H1 (cell line): Measurements from ENCODE around the gene TUBD1.

Experiments used
- CHD2 ChIP-seq: IDR thresholded peaks from 2 replicates; pipeline ENCODE4 v1.6.1; 2012; ENCODE audit warnings: low read length, improper control_type of control experiment
- EP300 ChIP-seq, 2 experiments: IDR thresholded peaks; 1 replicate in 1 of 2; 2 replicates in 1 of 2; pipeline ENCODE4 v1.6.1; 2011 to 2012; ENCODE audit warnings: low read depth in 2 of 2, low read length in 2 of 2, mild to moderate bottlenecking in 2 of 2, borderline replicate concordance in 1 of 2, inconsistent platforms in 1 of 2, moderate library complexity in 1 of 2
- POLR2AphosphoS5 ChIP-seq: IDR thresholded peaks from 2 replicates; pipeline ENCODE4 v1.6.1; 2011; ENCODE audit warnings: low read depth, low read length

DNA sequence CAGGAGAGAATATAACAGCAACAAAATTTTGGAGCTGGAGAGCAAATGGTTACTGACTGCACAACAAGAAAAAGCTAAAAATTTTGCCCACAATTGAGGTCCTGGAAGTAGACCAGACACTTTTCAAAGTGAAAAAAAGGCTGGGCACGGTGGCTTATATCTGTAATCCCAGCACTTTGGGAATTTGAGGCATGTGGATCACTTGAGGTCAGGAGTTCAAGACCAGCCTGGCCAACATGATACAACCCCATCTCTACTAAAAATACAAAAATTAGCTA lies 22.9 kb downstream of the TUBD1 start:
- TF ChIP-seq POLR2AphosphoS5 = no peak
- no peak for TF ChIP-seq CHD2
- TF ChIP-seq EP300 (IDR thresholded peaks at IDR 0.05; ENCODE audit: borderline replicate concordance in 1 of 2, low read depth in 2 of 2, low read length in 2 of 2) = no peak
